HepG2 (cell line): ENCODE results near the gene ID3. TPM values are rescaled to one million over a fixed set of nuclear protein-coding genes. Genes with fewer than 3 reads are reported as not detected.

ENCODE experiments used
- ATAC-seq: fragments of 200-7000 bp; cut with Tn5 transposase; 3 replicates; pipeline ENCODE4 v1.9.1; 2020; ENCODE audit warnings: mild to moderate bottlenecking, moderate library complexity
- BruUV-seq: library from RNA; stranded (reverse); fragments of 400-500 nt; replicated peaks from 2 replicates; lab custom pipeline; 2021; lab: Mats Ljungman, UMichigan
- CTCF ChIA-PET: fragments of 300-600 bp; formaldehyde crosslinking; extraction: SDS; loops from one replicate; lab custom pipeline; 2021; ENCODE audit warnings: low total read pairs, inconsistent platforms, low intra/inter-chr PET ratio; lab: Yijun Ruan, JAX
- POLR2A ChIA-PET: fragments of 350-600 bp; sonication (Branson Sonifier 250); formaldehyde crosslinking; loops from one replicate; lab custom pipeline; 2020; ENCODE audit warnings: antibody characterized with exemption, inconsistent platforms; lab: Yijun Ruan, JAX
- DNase-seq: peaks from one replicate; pipeline ENCODE4 v3.0.0-alpha.2; 2015; ENCODE audit warnings: low spot score
- FAIRE-seq: peaks from 3 replicates; lab custom pipeline; 2011; peaks lifted over from hg19 to GRCh38; lab: Jason Lieb, UNC
- H2AFZ ChIP-seq: one replicate; pipeline ENCODE4 v1.6.1; 2011; ENCODE audit warnings: low read length, inconsistent platforms
- H3K27ac ChIP-seq: fragments of 300-600 bp; 3 replicates; pipeline ENCODE4 v1.8.0; 2011; ENCODE audit warnings: mixed run types, mild to moderate bottlenecking, mixed read lengths, low read length, inconsistent platforms; ENCODE audit not compliant: insufficient read depth; ENCODE audit errors: extremely low read length
- H3K27me3 ChIP-seq, 2 experiments: fragments of 200-600 bp in 1 of 2; 2 replicates in 1 of 2; 3 replicates in 1 of 2; pipeline versions ENCODE4 v1.6.0 to v1.8.0; 2011; ENCODE audit warnings: low read length in 2 of 2, mild to moderate bottlenecking in 2 of 2, moderate library complexity in 2 of 2, inconsistent platforms in 1 of 2; ENCODE audit not compliant: insufficient read depth in 2 of 2, control insufficient read depth in 1 of 2
- H3K36me3 ChIP-seq, 2 experiments: fragments of 200-600 bp in 1 of 2; replicated peaks in 1 of 2; 2 replicates in 1 of 2; 3 replicates in 1 of 2; pipeline versions ENCODE4 v1.5.1 to v1.8.0; 2011; ENCODE audit warnings: low read length in 2 of 2, inconsistent platforms in 1 of 2; ENCODE audit not compliant: insufficient read depth in 2 of 2, control insufficient read depth in 1 of 2
- H3K4me1 ChIP-seq: 2 replicates; pipeline ENCODE4 v1.5.1; 2012; ENCODE audit warnings: low read length, inconsistent platforms; ENCODE audit not compliant: insufficient read depth
- H3K4me2 ChIP-seq: 2 replicates; pipeline ENCODE4 v1.6.0; 2011; ENCODE audit warnings: low read depth, low read length, inconsistent platforms
- H3K4me3 ChIP-seq, 3 experiments: fragments of 200-600 bp in 1 of 3; sonication (generic), shearing (Covaris generic) in 1 of 3; replicated peaks in 1 of 3; 2 replicates each; pipeline ENCODE4 v1.5.1; 2011 to 2016; ENCODE audit warnings: low read length in 3 of 3, inconsistent platforms in 2 of 3, low read depth in 2 of 3, mild to moderate bottlenecking in 2 of 3, control low read depth in 1 of 3, mixed read lengths in 1 of 3; ENCODE audit not compliant: insufficient read depth in 1 of 3
- H3K79me2 ChIP-seq: one replicate; pipeline ENCODE4 v1.6.1; 2011; ENCODE audit warnings: low read length, inconsistent platforms; ENCODE audit not compliant: insufficient read depth
- H3K9ac ChIP-seq: 2 replicates; pipeline ENCODE4 v1.6.0; 2011; ENCODE audit warnings: mild to moderate bottlenecking, low read depth, low read length, inconsistent platforms; ENCODE audit not compliant: insufficient read depth
- H3K9me3 ChIP-seq: 2 replicates; pipeline ENCODE4 v1.5.1; 2012; ENCODE audit warnings: mild to moderate bottlenecking, low read length
- H4K20me1 ChIP-seq: 2 replicates; pipeline ENCODE4 v1.6.0; 2011; ENCODE audit warnings: inconsistent platforms, mild to moderate bottlenecking, low read length, moderate library complexity; ENCODE audit not compliant: insufficient read depth
- DMAP1 ChIP-seq: IDR thresholded peaks from 2 replicates; pipeline ENCODE4 v1.6.1; 2016
- GZF1 ChIP-seq: sonication (generic); formaldehyde crosslinking; IDR thresholded peaks from 2 replicates; pipeline ENCODE4 v1.5.1; 2020; ENCODE audit warnings: mild to moderate bottlenecking, missing genetic modification reagents
- KAT2B ChIP-seq: fragments of 150-350 bp; IDR thresholded peaks from 2 replicates; pipeline ENCODE4 v1.6.1; 2014; ENCODE audit warnings: low read depth, low read length, borderline replicate concordance
- MAF1 ChIP-seq: sonication (generic); formaldehyde crosslinking; IDR thresholded peaks from 2 replicates; pipeline ENCODE4 v1.5.0; 2020; ENCODE audit warnings: missing genetic modification reagents, borderline replicate concordance
- PHF21A ChIP-seq: sonication (generic); formaldehyde crosslinking; IDR thresholded peaks from 2 replicates; pipeline ENCODE4 v1.5.0; 2020; ENCODE audit warnings: mild to moderate bottlenecking, missing genetic modification reagents
- PHF8 ChIP-seq: sonication (generic); formaldehyde crosslinking; IDR thresholded peaks from 2 replicates; pipeline ENCODE4 v1.5.0; 2020; ENCODE audit warnings: missing genetic modification reagents
- ZBTB40 ChIP-seq, 2 experiments: fragments of 450-650 bp in 1 of 2; sonication (generic) in 1 of 2; formaldehyde crosslinking in 1 of 2; IDR thresholded peaks; 2 replicates each; pipeline versions ENCODE4 v1.6.1 to v1.8.0; 2016 to 2022; ENCODE audit warnings: antibody characterized with exemption in 1 of 2, mild to moderate bottlenecking in 1 of 2, missing genetic modification reagents in 1 of 2
- ZFP91 ChIP-seq: sonication (generic); formaldehyde crosslinking; IDR thresholded peaks from 2 replicates; pipeline ENCODE4 v1.9.0; 2022; ENCODE audit warnings: missing genetic modification reagents, mild to moderate bottlenecking, borderline replicate concordance
- ZGPAT ChIP-seq: IDR thresholded peaks from 2 replicates; pipeline ENCODE4 v1.6.1; 2016; ENCODE audit warnings: mild to moderate bottlenecking
- ZMYM4 ChIP-seq: sonication (generic); formaldehyde crosslinking; IDR thresholded peaks from 2 replicates; pipeline ENCODE4 v1.8.1; 2023; ENCODE audit warnings: mild to moderate bottlenecking, missing genetic modification reagents
- ZNF34 ChIP-seq: sonication (generic); formaldehyde crosslinking; IDR thresholded peaks from 2 replicates; pipeline ENCODE4 v1.4.0; 2020; ENCODE audit warnings: mild to moderate bottlenecking, missing genetic modification reagents, borderline replicate concordance
- WGBS: methylation state at CpG from one replicate; pipeline ENCODE4 v1.1.6; 2017; ENCODE audit warnings: low lambda C conversion rate; 5-methylcytosine and 5-hydroxymethylcytosine counted together
- in situ Hi-C: cut with HindIII; loops from 2 replicates; pipeline ENCODE4 v1.10.0; 2017; ENCODE audit warnings: low pct_unique_long_range_greater_than_20kb; ENCODE audit not compliant: extremely low pct_ligation_motif_present
- intact Hi-C: fragments of 100-400 bp; cut with micrococcal nuclease; formaldehyde crosslinking; loops from one replicate; pipeline ENCODE4 v1.10.0; 2022; ENCODE audit not compliant: unreplicated experiment
- polyA plus RNA-seq, 8 experiments: library from polyadenylated mRNA; depleted of rRNA in 3 of 8; stranded (reverse) in 7 of 8; unstranded in 1 of 8; fragments of >200 nt; fragmentation: Illumina TruSeq in 4 of 8; extraction: Trizol in 4 of 8; gene quantifications; 2 replicates each; pipeline versions ENCODE4 v1.2.1 to v1.2.3, GENCODE V29; 2011 to 2016; ENCODE audit warnings: low read depth in 4 of 8, missing spikeins in 1 of 8, mixed read lengths in 1 of 8; ENCODE audit not compliant: insufficient read depth in 1 of 8
- total RNA-seq, 5 experiments: library from RNA; depleted of rRNA; stranded (reverse); fragments of >200 nt; fragmentation: Illumina TruSeq; extraction: Trizol; gene quantifications; 2 replicates each; pipeline ENCODE4 v1.2.3, GENCODE V29; 2016; ENCODE audit warnings: low read depth in 1 of 5

Gene ID3
- total and polyA plus RNA-seq, 2 of the 13 experiments (the other 11 are each of a cell fraction or from before 2014, with no cell fraction given), result 64.8 to 115 TPM

GRCh38 chr1:23531562-23532094, 27.7 kb downstream of the ID3 start:
- H3K9me3 ChIP-seq, result no peaks in the 10 kb centered on the region
- POLR2A ChIA-PET, result interaction anchor here (0.6 to 1.0 kb wide), 4 partner anchors 8 to 363 kb away, joined by 3 to 6 read pairs (median 4); partner anchors contain the start of genes HNRNPR and LUZP1
- peak overlapping the region; percentile 84 for H2AFZ ChIP-seq
- peak overlapping the region; percentile 50 to 83 (median 63) for H3K4me3 ChIP-seq
- DNase-seq (no peak), FAIRE-seq (no peak), ATAC-seq (no peak; the same call in 1 of the 3 replicates)
- peak overlapping the region; percentile 100 for H3K4me2 ChIP-seq
- in situ Hi-C loops, result loop anchor here (5.0 to 10.0 kb wide), 2 partner anchors 34 to 187 kb away; partner anchors contain the start of gene HNRNPR
- no peaks in the 10 kb centered on the region for H3K36me3 ChIP-seq
- peak overlapping the region; percentile 43 for H3K9ac ChIP-seq
- BruUV-seq, result TSS peak; percentile 74
- H3K27ac ChIP-seq, result peak overlapping the region; percentile 23
- H3K27me3 ChIP-seq, result no peaks in the 10 kb centered on the region
- no peaks in the 10 kb centered on the region for H3K79me2 ChIP-seq
- intact Hi-C loops, result loop anchor here (10.0 kb wide), 1 partner anchor 167 kb away; the partner anchor contains the start of gene ZNF436
- no peaks in the 10 kb centered on the region for H4K20me1 ChIP-seq
- peaks cover 95% of the 10 kb centered on the region for H3K4me1 ChIP-seq
- CTCF ChIA-PET, result no interaction called here
- WGBS, result 0% methylated on average over 3 of the region's 5 CpGs
- 0 out of 2 replicates have a peak, but pooled peaks have one; percentile 8 for TF ChIP-seq ZGPAT (CRISPR knock-in tag)
- no peak for TF ChIP-seq GZF1
- TF ChIP-seq ZFP91 (CRISPR knock-in tag), result peak; percentile 85; the same call in 1 of the 2 replicates
- TF ChIP-seq ZBTB40 (IDR thresholded peaks at IDR 0.05), result no peak
- no peak for TF ChIP-seq ZBTB40 (CRISPR knock-in tag; IDR thresholded peaks at IDR 0.05)
- no peak for TF ChIP-seq ZMYM4 (CRISPR knock-in tag)
- no peak for TF ChIP-seq KAT2B
- 0 out of 2 replicates have a peak, but pooled peaks have one; percentile 26 for TF ChIP-seq ZNF34 (CRISPR knock-in tag)
- peak; percentile 10; the same call in 1 of the 2 replicates for TF ChIP-seq PHF8 (CRISPR knock-in tag)
- TF ChIP-seq PHF21A (CRISPR knock-in tag), result 0 out of 2 replicates have a peak, but pooled peaks have one; percentile 10
- 0 out of 2 replicates have a peak, but pooled peaks have one; percentile 4 for TF ChIP-seq DMAP1
- TF ChIP-seq MAF1 (CRISPR knock-in tag), result no peak
